HepG2 (cell line): ENCODE measurements around the gene HEY2. TPM values are rescaled to one million over a fixed set of nuclear protein-coding genes. Genes with fewer than 3 reads are reported as not detected.

ENCODE experiments used
- ATRX ChIP-seq: sonication (generic); formaldehyde crosslinking; IDR thresholded peaks from 2 replicates; pipeline ENCODE4 v1.4.0; 2020; ENCODE audit warnings: missing genetic modification reagents, borderline replicate concordance
- ZBTB33 ChIP-seq: sonication (generic); formaldehyde crosslinking; IDR thresholded peaks from 2 replicates; pipeline ENCODE4 v1.4.0; 2020; ENCODE audit warnings: missing genetic modification reagents
- ZNF318 ChIP-seq: sonication (generic); formaldehyde crosslinking; IDR thresholded peaks from 2 replicates; pipeline ENCODE4 v1.4.0; 2020; ENCODE audit warnings: mild to moderate bottlenecking, missing genetic modification reagents
- polyA plus RNA-seq, 8 experiments: library from polyadenylated mRNA; depleted of rRNA in 3 of 8; stranded (reverse) in 7 of 8; unstranded in 1 of 8; fragments of >200 nt; fragmentation: Illumina TruSeq in 4 of 8; extraction: Trizol in 4 of 8; gene quantifications; 2 replicates each; pipeline versions ENCODE4 v1.2.1 to v1.2.3, GENCODE V29; 2011 to 2016; ENCODE audit warnings: low read depth in 4 of 8, missing spikeins in 1 of 8, mixed read lengths in 1 of 8; ENCODE audit not compliant: insufficient read depth in 1 of 8
- total RNA-seq, 5 experiments: library from RNA; depleted of rRNA; stranded (reverse); fragments of >200 nt; fragmentation: Illumina TruSeq; extraction: Trizol; gene quantifications; 2 replicates each; pipeline ENCODE4 v1.2.3, GENCODE V29; 2016; ENCODE audit warnings: low read depth in 1 of 5

Gene HEY2
- total and polyA plus RNA-seq, 2 of the 13 experiments (the other 11 are each of a cell fraction or from before 2014, with no cell fraction given) = 0.04 TPM

- TF ChIP-seq ZNF318 (CRISPR knock-in tag) (no peak), ATRX (CRISPR knock-in tag) (no peak), ZBTB33 (CRISPR knock-in tag) (peak; percentile 88)
Measured at GRCh38 chr6:125759184-125759902, 9.9 kb downstream of the HEY2 start (continued).
